ENCODE results near the gene NDFIP1. TPM values are rescaled to one million over a fixed set of nuclear protein-coding genes. Genes with fewer than 3 reads are reported as not detected.

The NDFIP1 gene, protein sequence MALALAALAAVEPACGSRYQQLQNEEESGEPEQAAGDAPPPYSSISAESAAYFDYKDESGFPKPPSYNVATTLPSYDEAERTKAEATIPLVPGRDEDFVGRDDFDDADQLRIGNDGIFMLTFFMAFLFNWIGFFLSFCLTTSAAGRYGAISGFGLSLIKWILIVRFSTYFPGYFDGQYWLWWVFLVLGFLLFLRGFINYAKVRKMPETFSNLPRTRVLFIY
- total RNA-seq: 100 to 1,000 TPM in 2 of 4 donors, 10 to 100 TPM in 2; 91.7 to 101 (median 97.0) TPM

DNA sequence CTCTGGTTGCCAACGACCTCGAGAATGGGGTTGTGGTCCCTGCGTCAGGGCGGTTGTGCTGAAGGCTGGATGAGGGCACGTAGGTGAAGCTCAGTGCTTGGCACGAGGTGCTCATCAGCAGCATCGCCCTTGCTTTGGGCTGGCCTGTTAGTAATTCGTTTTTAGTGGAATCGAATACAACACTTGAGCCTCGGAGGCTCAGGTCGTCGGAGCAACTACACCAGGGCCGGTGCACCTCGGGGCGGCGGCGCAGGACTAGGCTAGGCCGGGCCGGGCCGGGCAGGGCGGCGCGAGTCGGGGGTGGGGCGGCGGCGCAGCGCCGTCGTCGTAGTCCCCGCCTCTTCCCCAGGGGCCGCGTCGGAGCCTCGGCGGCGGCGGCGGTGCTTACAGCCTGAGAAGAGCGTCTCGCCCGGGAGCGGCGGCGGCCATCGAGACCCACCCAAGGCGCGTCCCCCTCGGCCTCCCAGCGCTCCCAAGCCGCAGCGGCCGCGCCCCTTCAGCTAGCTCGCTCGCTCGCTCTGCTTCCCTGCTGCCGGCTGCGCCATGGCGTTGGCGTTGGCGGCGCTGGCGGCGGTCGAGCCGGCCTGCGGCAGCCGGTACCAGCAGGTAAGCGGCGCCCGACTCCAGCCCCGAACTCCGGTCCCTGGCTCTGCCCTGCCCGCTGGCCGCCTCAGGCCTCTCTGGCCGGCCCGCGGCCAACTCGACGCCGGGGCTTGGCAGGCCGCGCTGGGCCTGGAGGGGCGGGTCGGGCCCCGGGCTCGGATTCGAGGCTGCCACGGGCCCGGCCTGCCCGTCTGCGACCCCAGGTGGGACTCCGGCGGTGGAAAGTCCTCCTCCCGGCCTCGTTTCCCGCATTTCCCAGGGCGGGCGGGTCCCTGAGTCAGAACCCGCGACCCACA is at the start of gene NDFIP1:
NDFIP1 (plus strand) TSS at position 348 of the 899 bp plus-strand sequence; CDS start at position 544, 196 bp downstream.
- TF ChIP-seq, protein P1, sequence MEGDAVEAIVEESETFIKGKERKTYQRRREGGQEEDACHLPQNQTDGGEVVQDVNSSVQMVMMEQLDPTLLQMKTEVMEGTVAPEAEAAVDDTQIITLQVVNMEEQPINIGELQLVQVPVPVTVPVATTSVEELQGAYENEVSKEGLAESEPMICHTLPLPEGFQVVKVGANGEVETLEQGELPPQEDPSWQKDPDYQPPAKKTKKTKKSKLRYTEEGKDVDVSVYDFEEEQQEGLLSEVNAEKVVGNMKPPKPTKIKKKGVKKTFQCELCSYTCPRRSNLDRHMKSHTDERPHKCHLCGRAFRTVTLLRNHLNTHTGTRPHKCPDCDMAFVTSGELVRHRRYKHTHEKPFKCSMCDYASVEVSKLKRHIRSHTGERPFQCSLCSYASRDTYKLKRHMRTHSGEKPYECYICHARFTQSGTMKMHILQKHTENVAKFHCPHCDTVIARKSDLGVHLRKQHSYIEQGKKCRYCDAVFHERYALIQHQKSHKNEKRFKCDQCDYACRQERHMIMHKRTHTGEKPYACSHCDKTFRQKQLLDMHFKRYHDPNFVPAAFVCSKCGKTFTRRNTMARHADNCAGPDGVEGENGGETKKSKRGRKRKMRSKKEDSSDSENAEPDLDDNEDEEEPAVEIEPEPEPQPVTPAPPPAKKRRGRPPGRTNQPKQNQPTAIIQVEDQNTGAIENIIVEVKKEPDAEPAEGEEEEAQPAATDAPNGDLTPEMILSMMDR (IDR thresholded peaks at IDR 0.05; ENCODE audit: low read depth): no peak

DNA sequence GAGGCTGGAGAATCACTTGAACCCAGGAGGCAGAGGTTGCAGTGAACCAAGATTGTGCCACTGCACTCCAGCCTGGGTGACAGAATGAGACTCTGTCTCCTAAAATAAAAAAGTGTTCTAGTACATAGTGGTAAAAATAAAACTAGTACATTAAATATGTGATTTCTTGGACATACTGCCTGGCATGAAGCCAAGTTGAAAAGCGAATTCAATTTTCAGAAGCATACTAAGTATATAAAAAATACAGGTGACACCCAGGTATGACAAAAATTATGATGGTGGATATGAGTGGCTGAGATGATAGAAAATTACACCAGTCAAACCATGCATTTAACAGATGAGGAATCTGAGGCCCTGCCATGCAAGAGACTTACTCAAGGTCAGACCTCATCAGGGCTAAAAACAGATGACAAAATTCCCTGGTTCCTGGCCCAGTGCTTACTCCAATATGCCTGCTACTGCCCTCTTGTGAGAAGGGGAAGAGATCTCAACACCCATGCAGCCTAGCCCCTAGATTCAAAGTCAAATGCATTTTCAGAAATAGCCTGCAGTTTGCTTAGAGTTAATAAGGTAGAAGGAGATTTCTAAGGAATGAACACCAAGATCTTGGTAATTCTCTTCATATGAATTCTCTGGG is 49.2 kb upstream of the NDFIP1 start:
- TF ChIP-seq, protein P1 (IDR thresholded peaks at IDR 0.05; ENCODE audit: low read depth): no peak

DNA sequence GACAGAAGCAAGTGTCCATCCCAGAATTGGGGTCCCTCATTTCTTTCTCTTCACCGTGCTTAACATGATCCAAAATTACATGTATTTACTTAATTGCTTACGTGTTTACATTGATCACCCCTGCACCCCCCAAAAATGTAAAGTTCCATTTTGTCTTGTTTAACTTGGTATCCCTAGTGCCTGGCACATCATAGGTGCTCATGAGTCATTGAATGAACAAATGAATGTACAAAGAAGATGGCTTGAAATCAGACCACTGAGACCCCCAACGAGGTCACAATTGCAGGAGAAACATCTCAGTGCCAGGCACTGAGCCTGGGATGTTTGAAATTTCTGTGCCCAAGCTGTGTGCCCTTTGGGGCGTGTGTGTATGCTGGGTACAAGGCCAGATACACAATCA is 45.2 kb upstream of the NDFIP1 start:
- TF ChIP-seq, protein P1 (IDR thresholded peaks at IDR 0.05; ENCODE audit: low read depth): no peak

DNA sequence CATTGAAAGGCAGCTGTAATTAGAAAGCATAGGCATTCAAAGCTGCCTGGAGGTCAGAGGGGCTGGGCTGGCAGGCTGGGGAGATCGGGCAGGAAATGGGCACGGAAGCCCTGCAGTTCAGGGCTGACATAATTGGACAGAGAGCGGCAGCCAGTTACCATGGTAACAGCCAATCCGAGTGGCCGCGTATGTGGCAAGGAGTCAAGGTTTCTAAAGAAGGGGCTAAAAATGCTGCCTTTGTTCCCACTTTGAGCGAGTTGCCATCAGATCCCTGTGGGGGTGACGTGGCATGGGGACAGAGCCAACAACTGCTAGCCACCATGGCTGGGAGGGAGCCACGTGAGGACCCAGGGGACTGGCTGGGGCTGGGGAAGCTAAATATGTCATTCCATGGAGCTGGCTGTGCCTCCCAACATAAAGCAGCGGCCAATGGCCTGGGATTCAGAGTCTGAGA is 44.7 kb upstream of the NDFIP1 start:
- TF ChIP-seq, protein P1 (IDR thresholded peaks at IDR 0.05; ENCODE audit: low read depth): no peak

DNA sequence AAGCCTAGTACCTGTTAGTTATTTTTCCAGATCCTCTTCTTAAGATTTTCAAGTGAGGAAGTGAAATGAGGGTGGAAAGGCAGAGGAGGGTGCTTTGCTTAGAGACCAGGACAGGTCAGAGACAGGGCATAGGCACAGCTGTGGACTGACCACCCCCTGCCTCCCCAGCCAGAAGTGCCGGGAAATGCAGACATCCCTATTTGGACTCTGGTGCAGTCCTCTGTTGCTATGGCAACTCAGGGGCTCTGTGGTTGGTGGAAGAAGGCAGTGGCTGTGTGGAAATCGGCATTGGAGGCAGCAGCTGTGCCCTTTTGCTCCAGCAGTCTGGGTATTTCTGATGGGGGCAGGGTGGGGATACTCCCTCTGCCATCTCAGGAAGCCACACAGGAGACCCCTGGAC is 43.3 kb upstream of the NDFIP1 start:
- TF ChIP-seq, protein P1 (IDR thresholded peaks at IDR 0.05; ENCODE audit: low read depth): no peak

DNA sequence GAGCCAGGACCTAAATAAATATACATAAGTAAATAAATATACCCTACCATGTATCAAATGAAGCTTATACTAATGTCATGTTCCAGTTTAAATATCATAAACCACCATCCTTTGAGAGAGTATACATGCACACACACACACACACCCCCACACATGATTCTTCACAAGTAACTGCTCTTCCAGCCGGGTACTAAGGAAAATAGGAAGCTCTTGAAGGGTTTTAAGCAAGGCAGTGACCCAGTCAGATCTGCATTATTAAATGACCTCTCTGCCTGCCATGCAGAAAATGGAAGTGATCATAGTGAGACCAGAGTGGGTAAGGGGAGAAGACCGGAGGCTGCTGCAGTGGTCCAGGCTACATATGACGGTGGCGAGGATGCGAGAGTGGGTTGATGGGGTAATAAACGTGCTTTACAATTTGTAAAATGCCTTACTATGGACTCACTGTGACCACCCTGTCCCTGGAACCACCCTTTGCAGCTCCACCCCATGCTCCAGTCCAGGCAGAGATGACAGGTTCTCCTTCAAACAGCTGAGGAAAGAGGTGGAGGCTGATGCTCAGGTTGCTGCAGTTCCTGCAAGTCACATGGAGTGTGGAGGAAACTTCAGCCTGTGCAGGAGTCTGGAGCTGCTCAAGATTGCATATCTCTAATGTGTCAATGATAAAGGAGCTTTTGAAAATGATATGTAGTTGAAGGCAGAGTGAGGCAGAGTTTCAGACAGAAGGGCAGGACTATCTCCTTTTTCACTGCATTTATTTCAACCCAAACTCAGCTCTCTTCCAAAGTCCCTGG is 38.8 kb upstream of the NDFIP1 start:
- TF ChIP-seq, protein P1 (IDR thresholded peaks at IDR 0.05; ENCODE audit: low read depth): no peak
